ENCODE results near the gene PIM3.

Gene PIM3

DNA sequence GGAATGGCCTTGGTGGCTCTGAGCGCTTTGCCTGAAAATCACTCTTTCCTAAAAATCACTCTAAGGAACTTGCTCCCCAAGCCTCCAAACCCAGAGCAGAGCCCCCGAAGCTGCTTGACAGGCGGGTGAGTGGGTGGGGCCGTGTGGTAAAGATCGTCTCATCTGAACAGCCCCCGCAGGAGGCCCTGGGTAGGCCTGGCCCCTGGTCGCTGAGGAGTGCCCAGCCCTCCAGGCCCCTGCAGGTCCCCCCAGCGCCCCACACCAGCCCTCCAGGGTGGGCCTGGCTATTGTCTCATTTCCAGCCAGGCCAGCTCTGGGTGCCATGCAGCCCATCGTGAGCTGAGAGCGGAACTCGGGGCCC, 17.2 kb upstream of the PIM3 start:
- DNase-seq (ENCODE audit: low read depth in 3 of 3): no peak

DNA sequence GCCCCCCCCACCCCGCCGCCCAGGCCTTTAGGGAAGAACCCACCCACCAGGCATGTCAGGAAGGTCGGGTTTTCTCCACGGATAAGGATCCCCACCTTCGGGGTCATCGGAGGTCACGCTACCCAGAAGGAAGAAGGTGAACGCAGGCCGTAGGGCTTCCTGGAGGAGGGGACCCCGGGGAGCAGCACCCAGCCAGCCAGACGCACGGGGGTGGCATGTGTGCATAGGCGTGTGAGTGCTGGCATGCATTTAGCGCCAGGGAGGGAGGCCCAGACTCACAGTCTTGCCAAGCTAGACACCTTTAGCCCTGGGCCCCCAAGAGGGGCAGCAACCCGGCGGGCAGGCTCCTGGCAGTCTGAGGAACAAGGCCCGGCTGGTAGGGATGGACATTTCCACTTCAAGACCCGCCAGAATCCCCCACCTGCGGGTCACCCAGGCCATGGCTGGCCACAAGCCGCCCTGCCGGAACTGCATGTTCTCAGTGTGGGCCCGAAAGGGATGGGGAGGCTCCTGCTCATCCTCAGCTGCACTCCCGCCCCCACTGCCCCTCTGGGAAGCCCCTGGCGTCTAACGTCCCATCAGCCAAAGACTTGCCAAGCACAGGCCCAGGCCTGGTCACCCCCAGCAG, 16.7 kb upstream of the PIM3 start:
- no peak for DNase-seq (ENCODE audit: low read depth in 3 of 3)

DNA sequence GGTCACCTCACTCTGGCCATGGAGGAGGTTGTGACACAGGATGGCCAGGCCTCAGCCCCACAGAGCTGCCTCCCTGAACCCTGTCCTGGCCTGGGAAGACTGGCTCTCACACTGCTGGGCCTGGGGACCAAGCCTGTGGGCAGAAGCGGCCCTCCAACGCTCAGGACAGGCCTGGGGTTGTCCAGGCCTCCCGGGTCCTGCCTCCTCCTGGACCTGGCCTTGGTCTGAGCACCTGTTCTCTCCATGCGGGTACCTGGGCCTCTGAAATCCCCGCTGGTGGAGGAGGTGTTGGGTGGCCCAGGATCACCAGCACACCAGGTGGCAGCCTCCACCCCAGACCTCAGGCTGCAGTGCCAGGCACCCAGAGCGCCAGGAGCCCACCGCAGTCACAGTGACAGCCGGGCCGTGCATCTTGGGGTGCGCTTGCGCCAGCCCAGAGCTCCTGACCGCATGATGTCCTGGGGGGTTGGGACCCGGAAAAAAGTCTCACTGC, 16.1 kb upstream of the PIM3 start:
- DNase-seq (ENCODE audit: low read depth in 3 of 3): no peak

DNA sequence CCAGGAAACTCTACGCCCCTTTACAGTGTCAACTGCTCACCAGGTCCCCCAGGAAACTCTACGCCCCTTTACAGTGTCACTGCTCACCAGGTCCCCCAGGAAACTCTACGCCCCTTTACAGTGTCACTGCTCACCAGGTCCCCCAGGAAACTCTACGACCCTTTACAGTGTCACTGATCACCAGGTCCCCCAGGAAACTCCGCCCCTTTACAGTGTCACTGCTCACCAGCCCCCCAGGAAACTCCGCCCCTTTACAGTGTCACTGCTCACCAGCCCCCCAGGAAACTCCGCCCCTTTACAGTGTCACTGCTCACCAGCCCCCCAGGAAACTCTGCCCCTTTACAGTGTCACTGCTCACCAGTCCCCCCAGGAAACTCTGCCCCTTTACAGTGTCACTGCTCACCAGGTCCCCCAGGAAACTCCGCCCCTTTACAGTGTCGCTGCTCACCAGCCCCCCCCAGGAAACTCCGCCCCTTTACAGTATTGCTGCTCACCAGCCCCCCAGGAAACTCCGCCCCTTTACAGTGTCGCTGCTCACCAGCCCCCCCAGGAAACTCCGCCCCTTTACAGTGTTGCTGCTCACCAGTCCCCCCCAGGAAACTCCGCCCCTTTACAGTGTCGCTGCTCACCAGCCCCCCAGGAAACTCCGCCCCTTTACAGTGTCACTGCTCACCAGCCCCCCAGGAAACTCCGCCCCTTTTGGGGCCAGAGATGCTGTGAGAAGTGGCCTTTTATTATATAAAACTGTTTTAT, 15.4 kb upstream of the PIM3 start:
- DNase-seq (ENCODE audit: low read depth in 3 of 3): peak in 1 of 3 donors; percentile 53

DNA sequence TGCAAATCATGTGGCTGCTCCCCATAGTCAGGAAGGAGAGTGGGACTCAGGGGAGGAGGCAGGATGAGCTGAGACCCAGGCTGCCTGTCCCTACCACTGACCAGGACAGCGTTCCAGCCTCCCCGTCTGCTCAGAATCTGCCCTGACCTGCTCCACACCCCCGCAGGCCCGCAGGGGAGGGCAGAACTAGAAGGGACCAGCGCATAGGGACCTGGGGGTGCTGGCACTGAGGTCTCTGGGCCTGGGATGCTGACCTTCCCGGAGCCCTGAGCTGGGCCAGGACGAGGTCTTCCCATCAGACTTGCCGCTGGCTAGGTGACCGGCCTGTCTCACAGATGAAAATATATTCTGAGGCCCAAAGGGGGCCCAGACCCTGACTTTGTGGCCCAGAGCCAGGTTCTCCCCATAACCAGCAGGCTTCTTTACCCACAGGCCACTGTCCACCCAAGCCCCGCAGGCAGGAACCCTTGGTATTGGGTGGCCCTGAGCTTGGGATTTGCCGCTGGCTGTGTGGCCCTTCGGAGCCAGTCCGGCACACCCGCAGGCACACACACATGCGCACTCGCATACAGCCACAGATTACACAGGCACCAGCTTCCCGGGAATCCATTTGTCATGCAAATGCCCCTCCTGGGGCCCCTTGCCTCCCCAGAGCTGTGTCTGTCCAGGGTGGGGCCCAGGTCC, 13.8 kb upstream of the PIM3 start:
- no peak for DNase-seq (ENCODE audit: low read depth in 3 of 3)

DNA sequence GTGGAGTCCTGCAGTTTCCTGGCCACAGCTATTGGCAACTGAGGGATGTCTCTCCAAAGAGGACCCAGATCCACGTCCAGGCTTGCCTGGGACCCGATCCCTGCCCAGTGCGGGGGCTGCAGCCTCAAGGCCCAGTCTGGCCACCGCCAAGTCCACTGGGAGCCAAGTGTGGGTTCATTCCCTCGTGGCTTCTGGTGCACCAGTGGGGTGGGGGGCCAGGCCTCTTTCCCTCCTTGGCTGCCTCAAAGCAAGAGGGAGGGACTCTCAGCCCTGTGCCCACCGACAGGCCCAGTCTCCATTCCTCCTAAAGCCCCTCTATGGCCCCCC, 13.3 kb upstream of the PIM3 start:
- no peak for DNase-seq (ENCODE audit: low read depth in 3 of 3)

DNA sequence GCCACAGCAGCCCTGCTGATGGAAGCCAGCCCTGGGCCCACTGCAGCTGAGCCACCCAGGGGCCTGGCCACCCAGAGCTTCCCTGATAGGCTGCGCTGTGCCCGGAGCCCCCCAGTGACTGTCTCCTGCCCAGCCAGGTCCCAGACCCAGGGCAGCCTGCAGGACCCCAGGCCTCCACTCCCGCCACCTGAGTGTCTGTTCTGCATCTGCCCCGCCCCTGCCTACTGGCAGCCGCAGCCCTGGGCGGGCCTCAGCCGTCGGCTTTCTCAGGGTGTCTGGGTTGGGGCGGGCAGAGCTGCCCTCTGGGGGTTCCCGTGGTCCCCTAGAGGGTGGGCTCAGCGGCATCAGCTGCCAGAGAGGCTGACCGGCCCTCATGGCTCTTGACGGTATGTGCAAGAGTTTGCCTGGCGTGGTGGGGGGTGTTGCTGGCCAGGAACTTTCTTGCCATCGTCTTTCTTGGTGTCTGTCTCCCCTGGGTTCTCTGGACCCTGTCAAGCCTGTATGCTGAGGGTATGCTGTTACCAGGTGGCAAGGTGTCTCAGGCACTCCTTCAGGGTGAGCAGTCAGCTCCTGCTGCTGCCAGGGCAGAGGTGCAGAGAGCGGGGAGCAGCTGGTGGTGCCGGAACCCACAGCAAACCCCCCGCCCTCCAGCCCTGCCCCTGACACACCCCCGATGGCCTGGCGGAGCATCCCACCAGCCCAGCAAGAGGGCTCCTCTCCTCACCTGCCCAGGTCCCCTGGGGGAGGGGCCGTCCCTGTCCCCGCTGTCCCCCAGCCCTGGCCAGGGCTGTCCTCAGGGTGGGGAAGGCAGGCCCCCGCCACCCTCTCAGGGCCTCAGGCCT, 12.2 kb upstream of the PIM3 start:
- DNase-seq (ENCODE audit: low read depth in 3 of 3): no peak

DNA sequence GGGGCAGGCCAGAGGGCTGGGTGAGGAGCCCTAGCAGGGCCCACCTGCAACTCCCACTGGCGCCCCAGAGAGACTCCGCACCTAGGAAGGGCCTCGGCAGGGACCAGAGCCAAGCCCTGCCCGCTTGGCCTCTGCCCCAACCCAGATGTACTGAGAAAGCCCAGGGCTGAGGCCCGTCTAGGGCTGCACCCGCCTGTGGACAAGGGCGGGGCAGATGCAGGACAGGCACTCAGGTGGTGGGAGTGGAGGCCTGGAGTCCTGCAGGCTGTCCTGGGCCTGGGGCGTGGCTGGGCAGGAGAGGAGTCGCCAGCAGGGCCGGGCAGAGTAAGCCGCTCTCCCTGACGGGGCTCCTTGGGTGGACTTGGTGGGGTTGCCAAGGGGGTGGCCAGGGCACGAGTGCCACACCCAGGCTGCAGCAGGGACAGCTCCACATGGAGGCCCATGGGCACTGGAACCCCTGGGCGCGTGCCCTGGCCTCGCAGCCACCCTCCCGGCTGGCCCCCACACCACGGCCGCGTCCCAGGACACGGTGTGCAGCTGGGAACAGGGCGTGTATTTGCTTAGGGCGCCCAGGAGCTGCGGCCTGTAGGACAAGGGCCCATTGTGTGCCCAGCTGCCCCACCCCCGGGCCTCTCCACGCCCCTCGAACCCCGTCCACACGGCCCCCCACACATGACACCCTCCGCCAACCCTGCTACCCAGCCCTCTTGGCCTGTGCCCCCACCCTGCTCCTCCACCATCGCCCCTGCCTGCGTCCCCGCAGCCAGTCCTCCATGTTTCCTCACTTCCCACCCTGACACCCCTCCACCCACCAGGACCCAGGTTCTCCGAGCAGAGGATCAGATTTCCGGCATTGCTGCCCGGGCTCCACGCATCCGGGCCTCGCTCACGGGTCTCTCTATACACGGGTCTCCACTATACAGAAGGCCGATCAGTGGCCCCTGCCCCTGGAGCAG, 11.3 kb upstream of the PIM3 start:
- no peak for DNase-seq (ENCODE audit: low read depth in 3 of 3)

DNA sequence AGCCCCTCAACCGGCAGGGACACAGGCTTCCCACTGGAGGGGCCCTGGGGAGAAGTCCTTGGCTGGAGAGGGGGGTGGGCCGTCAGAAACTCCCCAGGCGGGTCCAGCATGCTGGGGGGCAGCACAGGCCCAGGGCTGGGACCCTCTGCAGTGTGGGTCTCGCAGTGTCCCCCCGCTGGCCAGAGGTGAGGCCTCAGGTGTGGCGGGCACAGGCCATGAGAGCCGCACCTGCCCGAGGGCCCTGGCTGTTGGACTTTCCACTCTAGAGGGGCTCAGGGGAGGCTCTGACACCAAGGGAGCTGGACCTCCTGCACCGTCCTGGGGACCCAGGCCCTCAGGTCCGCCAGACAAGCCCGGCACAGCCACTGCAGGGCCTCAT, 10.7 kb upstream of the PIM3 start:
- DNase-seq (ENCODE audit: low read depth in 3 of 3): no peak

DNA sequence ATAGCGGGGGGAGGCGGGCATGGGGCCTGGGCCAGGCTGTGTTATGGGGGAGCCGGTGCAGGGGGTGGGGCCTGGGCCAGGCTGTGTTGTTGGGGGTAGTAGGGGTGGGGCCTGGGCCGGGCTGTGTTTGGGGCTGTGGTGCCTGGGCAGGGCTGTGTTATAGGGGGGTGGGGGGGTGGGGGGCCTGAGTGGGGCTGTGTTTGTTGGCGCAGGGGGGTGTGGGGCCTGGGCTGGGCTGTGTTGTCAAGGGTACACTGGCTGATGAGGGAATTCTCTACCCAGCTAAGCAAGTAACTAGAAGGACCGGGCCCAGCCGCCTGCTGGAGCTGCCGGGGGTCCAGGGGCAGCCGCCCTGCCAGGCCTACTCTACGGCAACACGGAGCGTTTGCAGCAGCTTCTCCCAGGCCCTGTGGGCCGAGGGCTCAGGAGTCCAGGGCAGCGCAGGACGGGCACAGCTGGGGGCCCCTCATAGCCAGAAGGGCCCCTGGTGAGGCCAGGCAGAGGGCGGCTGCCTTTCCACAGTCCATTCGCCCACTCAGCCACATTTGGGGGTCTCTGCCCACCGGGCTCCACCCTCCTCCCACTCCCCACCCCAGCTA, 10.1 kb upstream of the PIM3 start:
- no peak for DNase-seq (ENCODE audit: low read depth in 3 of 3)

DNA sequence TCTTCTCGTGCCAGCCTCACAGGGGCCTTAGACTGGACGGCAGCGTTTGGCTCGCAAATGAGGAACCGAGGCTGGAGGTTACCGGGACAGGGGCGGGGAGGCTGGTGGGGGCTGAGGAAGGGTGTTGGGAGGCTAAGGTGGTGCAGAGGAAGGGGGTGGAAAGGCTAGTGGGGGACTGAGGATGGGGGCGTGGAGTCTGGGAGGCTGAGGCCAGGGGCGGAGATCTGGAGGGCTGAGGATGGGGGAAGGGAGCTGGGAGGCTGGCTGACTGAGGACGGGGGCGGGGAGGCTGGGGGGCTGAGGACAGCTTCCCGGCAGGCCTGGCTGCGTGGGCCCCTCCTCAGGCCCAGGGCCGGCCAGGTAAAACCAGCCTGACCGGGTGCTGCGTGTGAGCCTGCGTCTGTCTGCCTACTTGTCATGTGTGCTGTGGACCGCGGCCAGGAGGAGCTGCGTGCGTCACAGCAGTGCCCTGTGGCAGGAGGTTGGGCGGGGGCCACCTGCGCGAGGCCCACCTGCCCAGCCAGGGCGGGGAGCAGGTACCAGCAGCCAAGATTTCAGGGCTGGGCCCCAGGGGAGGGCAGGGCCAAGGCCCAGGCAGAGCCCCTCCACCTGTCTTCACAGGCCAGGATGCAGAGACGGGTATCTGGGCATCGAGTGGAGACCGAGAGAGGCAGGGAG, 9.4 kb upstream of the PIM3 start:
- peak in 1 of 3 donors; percentile 83 for DNase-seq (ENCODE audit: low read depth in 3 of 3)

DNA sequence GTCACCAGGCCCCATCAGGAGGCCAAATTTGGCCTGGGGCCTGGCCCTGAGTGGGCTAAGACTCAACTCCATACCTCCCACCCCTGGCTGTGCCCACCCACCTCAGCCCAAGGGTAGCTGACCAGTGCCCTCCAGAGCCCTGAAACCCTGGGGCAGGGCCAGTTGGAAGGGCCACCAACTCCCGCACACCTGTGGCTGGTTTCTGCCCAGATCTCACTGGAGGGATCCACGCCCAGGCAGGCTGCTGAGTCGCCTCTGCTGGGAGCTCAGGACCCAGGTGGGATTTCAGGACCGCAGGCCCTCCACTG, 8.9 kb upstream of the PIM3 start:
- no peak for DNase-seq (ENCODE audit: low read depth in 3 of 3)

DNA sequence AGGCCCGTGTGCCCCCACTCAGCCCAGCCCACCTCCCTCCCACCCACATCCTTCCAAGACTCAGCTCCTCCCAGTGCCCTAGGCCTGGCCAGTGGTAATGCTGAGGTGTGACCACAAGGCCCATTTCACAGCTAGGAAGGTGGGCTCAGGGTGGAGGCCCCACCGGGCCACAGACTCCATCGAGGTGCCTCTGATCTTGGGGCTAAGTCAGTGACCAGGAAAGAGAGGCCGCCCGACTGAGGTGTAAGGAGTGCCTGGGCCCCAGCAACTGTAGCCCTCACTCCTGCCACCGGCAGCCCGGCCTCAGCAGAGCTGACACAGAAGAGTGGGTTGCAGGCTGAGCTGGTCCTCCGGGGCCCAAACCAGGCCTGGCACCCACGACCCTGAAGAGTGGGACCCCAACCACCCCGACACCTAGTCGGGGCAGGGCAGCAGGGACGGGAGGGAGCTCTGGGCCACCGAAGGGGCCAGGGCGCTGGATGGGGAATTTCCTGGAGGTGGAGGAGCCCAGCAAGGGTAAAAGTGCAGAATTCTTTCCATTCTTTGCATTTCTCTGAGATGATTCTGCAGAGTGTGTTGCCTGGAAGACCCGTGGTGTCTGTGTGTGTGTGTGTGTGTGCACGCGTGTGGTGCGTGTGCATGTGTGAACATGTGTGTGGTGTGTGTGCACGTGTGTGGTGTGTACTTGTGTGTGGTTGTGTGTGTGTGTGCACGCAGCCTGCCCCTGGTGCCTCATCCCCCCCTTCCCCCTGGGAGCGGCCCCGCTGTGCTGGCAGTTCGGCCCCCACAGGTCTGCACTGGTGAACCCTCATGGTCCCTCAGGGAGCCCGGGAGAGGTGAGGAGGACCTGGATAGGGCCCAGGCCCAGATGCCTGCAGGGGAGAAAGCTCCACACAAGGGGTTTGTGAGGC, 8.3 kb upstream of the PIM3 start:
- DNase-seq (ENCODE audit: low read depth in 3 of 3): no peak

DNA sequence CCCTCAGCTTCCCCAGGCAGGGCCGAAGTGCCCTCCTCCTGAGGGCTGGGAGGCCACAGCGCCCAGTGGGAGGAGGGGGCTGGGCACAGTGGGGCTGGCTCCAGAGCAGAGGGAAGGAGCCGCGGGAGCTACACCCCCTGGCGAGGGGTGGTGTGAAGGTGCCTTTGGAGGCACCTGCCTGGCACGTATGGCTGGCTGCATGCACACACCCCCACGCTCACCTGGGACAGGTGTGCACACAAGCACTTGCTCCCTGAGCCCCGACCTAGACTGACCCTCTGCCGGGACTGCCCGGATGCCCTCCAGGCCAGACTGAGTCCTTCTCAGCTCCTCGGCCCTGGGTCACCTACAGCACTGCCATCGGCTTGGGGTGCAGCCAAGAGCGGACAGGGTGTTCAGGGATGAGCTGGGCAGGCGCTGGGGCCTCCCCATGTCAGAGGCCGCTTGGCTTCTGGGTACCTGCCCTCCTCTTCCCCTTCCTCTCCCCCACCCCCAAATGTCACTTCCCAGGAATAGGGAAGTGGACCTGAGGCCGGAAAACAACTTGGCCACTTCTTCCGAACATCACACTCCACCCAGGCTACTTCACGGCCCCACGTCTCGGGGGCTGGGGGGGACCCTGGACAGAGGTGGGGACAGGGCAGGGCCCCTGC, 7.4 kb upstream of the PIM3 start:
- no peak for DNase-seq (ENCODE audit: low read depth in 3 of 3)

DNA sequence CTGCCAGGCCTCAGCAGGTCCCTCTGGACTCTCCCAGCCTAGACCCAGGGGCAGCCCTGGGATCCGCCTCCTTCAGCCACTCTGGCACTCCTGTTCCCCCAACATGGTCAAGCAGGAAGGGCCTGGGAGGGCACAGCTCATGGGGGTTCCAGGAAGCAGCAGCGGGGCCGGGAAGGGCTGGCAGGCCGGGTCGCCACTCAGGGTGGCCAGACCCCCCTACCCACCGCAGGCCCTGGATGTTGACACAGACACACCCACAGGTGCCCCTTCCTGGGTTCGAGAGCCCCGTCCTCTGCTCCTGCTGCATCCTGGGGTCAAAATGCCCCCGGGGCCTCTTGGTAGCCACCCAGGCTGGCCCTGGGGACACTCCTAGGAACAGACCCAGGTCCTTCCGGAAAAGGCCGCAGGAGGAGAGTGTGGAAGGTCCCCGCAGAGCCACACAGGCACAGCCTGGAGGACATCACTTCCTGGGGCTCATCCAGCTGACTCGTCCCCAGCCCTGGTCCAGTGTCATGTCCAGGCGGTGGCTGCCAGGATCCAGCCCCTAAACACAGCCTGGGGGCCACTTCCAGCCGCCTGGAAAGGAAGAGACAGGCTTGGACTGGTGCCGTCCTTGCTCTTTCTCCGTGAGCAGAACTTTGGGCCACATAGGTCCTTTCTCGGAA, 6.8 kb upstream of the PIM3 start:
- no peak for DNase-seq (ENCODE audit: low read depth in 3 of 3)

DNA sequence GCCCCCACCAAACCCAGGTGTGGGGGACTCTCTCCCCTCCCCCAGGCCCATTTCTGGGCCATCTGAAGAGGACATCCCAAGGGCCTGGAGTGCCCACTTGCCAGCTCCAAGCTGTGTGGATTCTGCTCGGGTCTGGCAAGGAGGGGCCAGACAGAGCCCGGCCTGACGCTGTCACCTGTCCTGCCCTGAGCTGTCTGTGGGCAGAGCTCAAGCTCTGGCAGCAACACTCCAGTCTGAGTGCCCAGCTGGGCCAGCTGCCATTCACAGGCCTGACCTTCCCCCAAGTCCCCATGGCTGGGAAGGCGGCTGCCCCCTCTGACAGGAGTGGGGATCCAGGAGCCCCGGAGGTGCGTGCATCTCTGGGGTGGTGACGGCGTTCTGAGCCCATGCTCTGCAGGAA, 6.2 kb upstream of the PIM3 start:
- DNase-seq (ENCODE audit: low read depth in 3 of 3): no peak

DNA sequence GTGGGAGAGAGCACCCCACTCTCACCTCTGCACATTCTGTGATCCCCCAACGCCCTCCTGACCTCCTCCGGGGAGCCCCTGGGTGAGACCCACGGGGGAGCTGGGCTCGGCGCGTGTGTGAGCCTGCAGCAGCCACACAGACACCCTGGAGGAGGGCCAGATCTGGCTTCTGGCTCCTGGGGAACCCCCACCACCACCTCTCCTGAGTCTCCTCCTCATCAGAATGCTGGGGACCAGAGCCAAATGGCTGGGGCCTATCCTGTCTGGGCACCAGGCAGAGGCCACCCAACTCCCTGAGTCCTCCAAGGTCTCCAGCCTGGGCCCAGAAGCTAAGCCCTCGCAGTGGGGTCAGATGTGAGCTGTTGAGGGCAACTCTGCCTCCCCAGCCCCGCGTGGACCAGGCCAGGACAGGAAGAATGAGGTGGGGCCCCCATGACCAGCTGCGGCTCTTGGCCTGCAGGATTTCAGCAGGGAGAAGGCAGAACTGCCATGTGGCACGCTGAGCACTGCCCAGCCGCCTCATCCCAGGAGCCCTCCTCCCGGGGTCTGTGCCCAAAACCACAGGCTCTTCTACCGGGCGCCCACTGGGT, 5.5 kb upstream of the PIM3 start:
- no peak for DNase-seq (ENCODE audit: low read depth in 3 of 3)
